ENCODE data around the gene SMIM38. TPM values are rescaled to one million over a fixed set of nuclear protein-coding genes. Genes with fewer than 3 reads are reported as not detected.
"Not testable (repeated sequence)": the region's sequence is repeated elsewhere in the genome, so short reads cannot be mapped to it uniquely, and the experiment has no call there.

The SMIM38 gene
- total RNA-seq, 1 donor from 2014 or later, result not detected

DNA sequence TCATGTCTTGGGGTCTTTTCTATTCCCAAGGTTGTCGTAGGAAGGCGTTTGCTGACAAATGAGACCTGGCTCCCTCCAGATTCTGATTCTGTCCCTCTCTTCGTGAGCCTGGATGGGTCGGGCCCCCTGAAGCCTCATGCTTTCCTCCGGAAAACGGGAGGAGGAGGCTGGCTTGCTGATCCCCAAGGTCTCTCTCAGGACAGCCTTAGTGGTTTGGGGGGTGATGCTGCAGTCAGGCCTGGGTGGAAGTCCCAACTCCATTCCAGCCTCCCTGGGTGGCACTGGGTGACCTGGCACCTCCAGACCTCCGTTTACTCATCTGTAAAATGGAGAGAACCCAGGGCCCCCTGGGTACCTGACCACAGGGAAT is 23.4 kb upstream of the SMIM38 start:
- H3K27me3 ChIP-seq (ENCODE audit: low read depth), result no peaks in the 10 kb centered on the region
- TF ChIP-seq, protein P1, sequence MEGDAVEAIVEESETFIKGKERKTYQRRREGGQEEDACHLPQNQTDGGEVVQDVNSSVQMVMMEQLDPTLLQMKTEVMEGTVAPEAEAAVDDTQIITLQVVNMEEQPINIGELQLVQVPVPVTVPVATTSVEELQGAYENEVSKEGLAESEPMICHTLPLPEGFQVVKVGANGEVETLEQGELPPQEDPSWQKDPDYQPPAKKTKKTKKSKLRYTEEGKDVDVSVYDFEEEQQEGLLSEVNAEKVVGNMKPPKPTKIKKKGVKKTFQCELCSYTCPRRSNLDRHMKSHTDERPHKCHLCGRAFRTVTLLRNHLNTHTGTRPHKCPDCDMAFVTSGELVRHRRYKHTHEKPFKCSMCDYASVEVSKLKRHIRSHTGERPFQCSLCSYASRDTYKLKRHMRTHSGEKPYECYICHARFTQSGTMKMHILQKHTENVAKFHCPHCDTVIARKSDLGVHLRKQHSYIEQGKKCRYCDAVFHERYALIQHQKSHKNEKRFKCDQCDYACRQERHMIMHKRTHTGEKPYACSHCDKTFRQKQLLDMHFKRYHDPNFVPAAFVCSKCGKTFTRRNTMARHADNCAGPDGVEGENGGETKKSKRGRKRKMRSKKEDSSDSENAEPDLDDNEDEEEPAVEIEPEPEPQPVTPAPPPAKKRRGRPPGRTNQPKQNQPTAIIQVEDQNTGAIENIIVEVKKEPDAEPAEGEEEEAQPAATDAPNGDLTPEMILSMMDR (IDR thresholded peaks at IDR 0.05; ENCODE audit: borderline replicate concordance), result no peak
- no peak overlapping the region for H3K4me3 ChIP-seq
- H3K27ac ChIP-seq (replicated peaks), result no peak overlapping the region
- peaks cover 27% of the 10 kb centered on the region for H3K9me3 ChIP-seq (replicated peaks)
- intact Hi-C loops (cut with micrococcal nuclease), result no loop called here
- peaks cover 21% of the 10 kb centered on the region for H3K4me1 ChIP-seq
- DNase-seq, result no peak
- H3K36me3 ChIP-seq, result no peaks in the 10 kb centered on the region

- H3K27me3 ChIP-seq (ENCODE audit: low read depth), result no peaks in the 10 kb centered on the region
- DNase-seq, result no peak
- intact Hi-C loops (cut with micrococcal nuclease), result no loop called here
- no peaks in the 10 kb centered on the region for H3K36me3 ChIP-seq
- TF ChIP-seq, protein P1 (IDR thresholded peaks at IDR 0.05; ENCODE audit: borderline replicate concordance), result no peak
- peaks cover 19% of the 10 kb centered on the region for H3K9me3 ChIP-seq (replicated peaks)
- H3K27ac ChIP-seq (replicated peaks), result no peak overlapping the region
- peaks cover 19% of the 10 kb centered on the region for H3K4me1 ChIP-seq
- H3K4me3 ChIP-seq, result no peak overlapping the region
Observed at GRCh38 chr11:69133251-69133650, 22.5 kb upstream of the SMIM38 start.

DNA sequence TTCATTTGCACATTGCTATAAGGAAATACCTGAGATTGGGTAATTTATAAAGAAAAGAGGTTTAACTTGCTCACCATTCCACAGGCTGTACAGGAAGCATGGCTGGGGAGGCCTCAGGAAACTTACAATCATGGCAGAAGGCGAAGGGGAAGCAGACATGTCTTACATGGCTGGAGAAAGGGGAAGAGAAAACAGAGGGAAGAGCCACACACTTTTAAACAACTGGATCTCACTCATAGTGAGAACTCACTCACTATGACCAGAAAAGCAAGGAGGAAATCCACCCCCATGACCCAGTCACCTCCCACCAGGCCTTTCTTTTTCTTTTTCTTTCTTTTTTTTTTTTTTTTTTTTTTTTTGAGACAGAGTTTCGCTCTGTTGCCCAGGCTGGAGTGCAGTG is 21.6 kb upstream of the SMIM38 start:
- H3K4me3 ChIP-seq; H3K9me3 ChIP-seq (replicated peaks); H3K27me3 ChIP-seq (ENCODE audit: low read depth); intact Hi-C loops (cut with micrococcal nuclease); H3K27ac ChIP-seq (replicated peaks); DNase-seq; H3K36me3 ChIP-seq: not testable (repeated sequence)
- peaks cover 19% of the 10 kb centered on the region for H3K4me1 ChIP-seq

- TF ChIP-seq, protein P1 (IDR thresholded peaks at IDR 0.05; ENCODE audit: borderline replicate concordance), result no peak
- no peak overlapping the region for H3K4me3 ChIP-seq
- H3K27ac ChIP-seq (replicated peaks), result no peak overlapping the region
- intact Hi-C loops (cut with micrococcal nuclease), result no loop called here
- H3K9me3 ChIP-seq (replicated peaks), result peaks cover 10% of the 10 kb centered on the region
- DNase-seq, result no peak
- H3K36me3 ChIP-seq, result no peaks in the 10 kb centered on the region
- no peaks in the 10 kb centered on the region for H3K27me3 ChIP-seq (ENCODE audit: low read depth)
- peaks cover 19% of the 10 kb centered on the region for H3K4me1 ChIP-seq
Observed at GRCh38 chr11:69134957-69135356, 20.8 kb upstream of the SMIM38 start.

DNA sequence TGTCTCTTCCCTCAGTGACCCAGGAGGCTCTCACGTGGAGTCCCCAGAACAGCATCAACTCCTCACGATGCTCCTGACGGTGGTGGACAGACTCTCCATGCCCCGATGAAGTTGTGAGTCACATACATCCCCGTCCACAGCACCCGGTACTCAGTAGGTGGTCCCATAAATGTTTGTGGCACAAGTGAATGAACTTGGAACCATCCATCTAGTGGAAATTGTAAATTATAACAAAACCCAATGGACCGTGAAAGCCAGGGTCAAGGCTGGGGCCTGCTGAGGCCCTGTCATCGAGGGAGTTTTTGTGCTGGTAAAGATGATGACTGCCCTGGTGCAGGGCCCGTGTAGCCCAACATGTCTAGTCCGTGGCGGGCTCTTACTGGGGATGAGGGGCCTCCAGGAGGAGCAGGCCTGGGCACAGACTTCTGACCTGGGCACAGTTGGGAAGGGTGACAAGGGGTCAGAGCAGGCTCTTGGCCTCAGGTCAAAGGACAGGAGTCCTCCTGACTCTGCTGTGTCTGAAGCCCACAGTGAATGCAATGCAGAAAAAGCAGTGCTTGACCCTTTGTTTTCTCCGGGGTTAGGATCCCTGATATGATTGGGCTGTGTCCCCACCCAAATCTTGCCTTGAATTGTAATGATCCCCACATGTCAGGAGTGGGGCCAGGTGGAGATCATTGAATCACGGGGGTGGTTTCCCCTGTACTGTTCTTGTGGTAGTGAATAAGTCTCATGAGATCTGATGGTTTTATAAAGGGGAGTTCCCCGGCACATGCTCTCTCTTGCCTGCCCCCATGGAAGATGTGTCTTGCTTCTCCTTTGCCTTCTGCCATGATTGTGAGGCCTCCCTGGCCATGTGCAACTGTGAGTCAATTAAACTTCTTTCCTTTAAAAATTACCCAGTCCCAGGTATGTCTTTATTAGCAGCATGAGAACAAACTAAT is 20.0 kb upstream of the SMIM38 start:
- Histone ChIP-seq H3K4me3 (no peak overlapping the region), H3K9me3 (replicated peaks) (peaks cover 10% of the 10 kb centered on the region), H3K27me3 (ENCODE audit: low read depth) (no peaks in the 10 kb centered on the region), H3K4me1 (peaks cover 15% of the 10 kb centered on the region), H3K27ac (replicated peaks) (no peak overlapping the region), H3K36me3 (no peaks in the 10 kb centered on the region)
- TF ChIP-seq, protein P1 (IDR thresholded peaks at IDR 0.05; ENCODE audit: borderline replicate concordance), result no peak
- intact Hi-C loops (cut with micrococcal nuclease), result no loop called here
- DNase-seq, result no peak

DNA sequence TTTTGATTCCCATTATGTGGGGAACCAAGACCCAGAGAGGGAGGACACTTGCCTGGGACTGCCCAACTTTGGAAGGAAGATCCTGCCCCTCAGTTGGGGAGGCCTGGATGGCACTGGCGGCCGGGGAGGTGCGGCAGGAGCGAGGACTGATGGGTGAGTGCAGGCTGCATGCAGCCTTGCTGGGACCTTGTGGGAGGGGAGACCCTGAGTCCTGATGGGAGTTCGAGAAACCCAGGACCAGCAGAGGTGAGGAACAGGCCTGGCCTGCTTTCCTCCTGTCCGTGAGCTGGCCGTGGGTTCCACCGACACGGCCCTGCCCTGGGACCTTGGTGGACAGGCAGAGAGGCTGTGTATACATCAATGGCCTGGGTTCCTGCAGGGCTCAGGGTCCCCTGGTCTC is 19.3 kb upstream of the SMIM38 start:
- Histone ChIP-seq H3K36me3 (no peaks in the 10 kb centered on the region), H3K27me3 (ENCODE audit: low read depth) (no peaks in the 10 kb centered on the region), H3K4me1 (peaks cover 7% of the 10 kb centered on the region), H3K4me3 (no peak overlapping the region), H3K9me3 (replicated peaks) (peaks cover 10% of the 10 kb centered on the region), H3K27ac (replicated peaks) (no peak overlapping the region)
- no peak for DNase-seq
- intact Hi-C loops (cut with micrococcal nuclease), result no loop called here
- TF ChIP-seq, protein P1 (IDR thresholded peaks at IDR 0.05; ENCODE audit: borderline replicate concordance), result no peak

All from left ventricle myocardium inferior (tissue), 1 donor.